Adipose tissue (tissue), 3 donors: ENCODE results near the gene TVP23C. TPM values are rescaled to one million over a fixed set of nuclear protein-coding genes. Genes with fewer than 3 reads are reported as not detected.

Experiments used
- polyA plus RNA-seq, 3 donors: library from polyadenylated mRNA; stranded (reverse); fragments of 200-250 nt; gene quantifications; one replicate each; pipeline ENCODE4 v1.2.3, GENCODE V29; 2013
- donor health status: healthy with polysubstance abuse.
- donor health status: Bipolar disorder and iron deficiency.
- donor health status: healthy.

TVP23C gene
- polyA plus RNA-seq, 3 donors, result 2.2 to 5.5 (median 2.4) TPM

Other genes with a start within 250 kb of the TVP23C start
- under 1 TPM; 0.24 to 0.71 (median 0.67) TPM for gene TEKT3, start 221.9 kb downstream of the TVP23C start, polyA plus RNA-seq
- gene CDRT4, start 95.9 kb downstream of the TVP23C start, polyA plus RNA-seq, result 1 to 10 TPM in 2 of 3 donors, not detected in 1; 1.3 to 3.8 TPM
- 1 to 10 TPM in 1 of 3 donors, under 1 TPM in 2; 0.49 to 2.2 (median 0.88) TPM for gene FBXW10B, start 56.2 kb upstream of the TVP23C start, polyA plus RNA-seq
- gene TRIM16, start 120.8 kb upstream of the TVP23C start, polyA plus RNA-seq, result 10 to 100 TPM in 2 of 3 donors, 1 to 10 TPM in 1; 7.8 to 15.5 (median 15.3) TPM
- gene ZNF286A, start 136.3 kb upstream of the TVP23C start, polyA plus RNA-seq, result 1 to 10 TPM; 2.5 to 7.3 (median 3.1) TPM
- gene TBC1D26, start 168.8 kb upstream of the TVP23C start, polyA plus RNA-seq, result under 1 TPM in 1 of 3 donors, not detected in 2; 0.05 TPM